H1 (cell line): ENCODE data around the gene PATJ. TPM values are rescaled to one million over a fixed set of nuclear protein-coding genes. Genes with fewer than 3 reads are reported as not detected.

Experiments
- ATF2 ChIP-seq: IDR thresholded peaks from 2 replicates; pipeline ENCODE4 v1.6.1; 2012; ENCODE audit warnings: low read length, inconsistent platforms
- CHD7 ChIP-seq: fragments of 300-600 bp; sonication (generic); IDR thresholded peaks from 2 replicates; pipeline ENCODE4 v1.7.1; 2012; ENCODE audit warnings: low read length, moderate library complexity, mild to moderate bottlenecking, inconsistent platforms; ENCODE audit not compliant: insufficient replicate concordance
- polyA plus RNA-seq, 7 experiments: library from polyadenylated mRNA; depleted of rRNA in 3 of 7; stranded (reverse) in 5 of 7; unstranded in 2 of 7; fragments of >200 nt in 5 of 7; fragments of 200-250 nt in 2 of 7; gene quantifications; 1 replicate in 5 of 7; 2 replicates in 1 of 7; 4 replicates in 1 of 7; pipeline versions ENCODE4 v1.2.1 to v1.2.3, GENCODE V29; 2011 to 2013; ENCODE audit warnings: missing spikeins in 2 of 7, mixed read lengths in 2 of 7
- total RNA-seq: library from RNA; stranded (reverse); fragmentation: NEBNext Ultra II Directional; extraction: Animal tissue kit (Norgen Biotek cat#: 25700); gene quantifications from 2 replicates; pipeline ENCODE4 v1.2.1, GENCODE V29; 2021

PATJ gene
- total and polyA plus RNA-seq, 2 of the 8 experiments (the other 6 are each of a cell fraction or from before 2014, with no cell fraction given): 8.2 to 55.6 TPM

GRCh38 chr1:62111084-62111483 is 368.8 kb downstream of the PATJ start (continued):
- no peak for TF ChIP-seq CHD7
- no peak for TF ChIP-seq ATF2
